HCT116 (cell line): ENCODE results near the gene SHROOM3. TPM values are rescaled to one million over a fixed set of nuclear protein-coding genes. Genes with fewer than 3 reads are reported as not detected.

Experiments used
- ATAC-seq: fragments of 200-7000 bp; cut with Tn5 transposase; 2 replicates; pipeline ENCODE4 v1.9.1; 2020; ENCODE audit warnings: mild to moderate bottlenecking, moderate library complexity
- BruUV-seq: library from RNA; stranded (reverse); fragments of 400-500 nt; replicated peaks from 2 replicates; lab custom pipeline; 2021; lab: Mats Ljungman, UMichigan
- CTCF ChIA-PET: fragments of 300-600 bp; sonication (Branson Sonifier 250); formaldehyde crosslinking; loops from one replicate; lab custom pipeline; 2021; ENCODE audit warnings: antibody characterized with exemption; lab: Charles Lee
- POLR2A ChIA-PET: fragments of 300-600, 350-600 bp; sonication (Branson Sonifier 250); formaldehyde crosslinking; loops from one replicate; lab custom pipeline; 2021; ENCODE audit warnings: antibody characterized with exemption; lab: Charles Lee
- RAD21 ChIA-PET, 2 experiments: fragments of 300-600 bp; sonication (Branson Sonifier 250); formaldehyde crosslinking; loops; one replicate each; lab custom pipeline; 2023; ENCODE audit warnings: low total read pairs in 2 of 2; ENCODE audit not compliant: uncharacterized antibody in 2 of 2, unreplicated experiment in 2 of 2, low non-redundant PET in 1 of 2; lab: Charles Lee
- DNase-seq: peaks from one replicate; pipeline ENCODE4 v3.0.0-alpha.2; 2010; ENCODE audit warnings: low read depth, low spot score
- H2AFZ ChIP-seq: fragments of 200-600 bp; shearing (Covaris generic), sonication (generic); 2 replicates; pipeline ENCODE4 v1.6.1; 2017; ENCODE audit warnings: low read depth, mixed run types, mixed read lengths, antibody characterized with exemption, low read length; ENCODE audit not compliant: poor library complexity, severe bottlenecking
- H3K27ac ChIP-seq: 2 replicates; pipeline ENCODE4 v1.5.1; 2012; ENCODE audit warnings: low read depth, low read length
- H3K27me3 ChIP-seq: fragments of 200-600 bp; sonication (generic); 2 replicates; pipeline ENCODE4 v1.6.1; 2016; ENCODE audit warnings: mixed run types, low read length, mixed read lengths; ENCODE audit not compliant: insufficient read depth
- H3K36me3 ChIP-seq, 2 experiments: fragments of 200-500 bp in 1 of 2; fragments of 200-600 bp in 1 of 2; sonication (Bioruptor generic) in 1 of 2; sonication (generic) in 1 of 2; 2 replicates each; pipeline versions ENCODE4 v1.5.1 to v1.6.1; 2014 to 2016; ENCODE audit warnings: low read length in 2 of 2, inconsistent platforms in 1 of 2, mixed read lengths in 1 of 2, mixed run types in 1 of 2; ENCODE audit not compliant: insufficient read depth in 2 of 2, control insufficient read depth in 1 of 2
- H3K4me1 ChIP-seq, 2 experiments: fragments of 200-600 bp in 1 of 2; sonication (generic) in 1 of 2; 2 replicates each; pipeline versions ENCODE4 v1.5.1 to v1.6.1; 2012 to 2017; ENCODE audit warnings: low read length in 2 of 2, inconsistent platforms in 1 of 2, mild to moderate bottlenecking in 1 of 2, mixed read lengths in 1 of 2, mixed run types in 1 of 2, moderate library complexity in 1 of 2; ENCODE audit not compliant: insufficient read depth in 2 of 2, control insufficient read depth in 1 of 2
- H3K4me2 ChIP-seq: fragments of 200-600 bp; sonication (generic); 2 replicates; pipeline ENCODE4 v1.6.1; 2017; ENCODE audit warnings: mixed run types, low read length, mixed read lengths
- H3K4me3 ChIP-seq, 2 experiments: fragments of 200-600 bp in 1 of 2; sonication (generic) in 1 of 2; replicated peaks in 1 of 2; 2 replicates each; pipeline ENCODE4 v1.5.1; 2011 to 2016; ENCODE audit warnings: low read length in 2 of 2, control low read depth in 1 of 2, low read depth in 1 of 2, mild to moderate bottlenecking in 1 of 2, mixed read lengths in 1 of 2, mixed run types in 1 of 2
- H3K79me2 ChIP-seq: fragments of 200-600 bp; sonication (generic); 2 replicates; pipeline ENCODE4 v1.6.1; 2017; ENCODE audit warnings: mild to moderate bottlenecking, mixed run types, low read length, moderate library complexity, mixed read lengths; ENCODE audit not compliant: insufficient read depth
- H3K9ac ChIP-seq: fragments of 200-600 bp; sonication (generic); 2 replicates; pipeline ENCODE4 v1.6.1; 2016; ENCODE audit warnings: low read length, mixed read lengths
- H3K9me2 ChIP-seq: fragments of 200-600 bp; sonication (generic), shearing (Covaris generic); 2 replicates; pipeline ENCODE4 v1.6.1; 2017; ENCODE audit warnings: mixed run types, mild to moderate bottlenecking, moderate library complexity; ENCODE audit not compliant: insufficient read depth
- H3K9me3 ChIP-seq, 2 experiments: fragments of 200-500 bp in 1 of 2; fragments of 200-600 bp in 1 of 2; sonication (Bioruptor generic) in 1 of 2; sonication (generic) in 1 of 2; 2 replicates each; pipeline ENCODE4 v1.6.1; 2014 to 2017; ENCODE audit warnings: low read length in 2 of 2, mixed read lengths in 2 of 2, inconsistent platforms in 1 of 2, low read depth in 1 of 2, mild to moderate bottlenecking in 1 of 2, mixed run types in 1 of 2, moderate library complexity in 1 of 2; ENCODE audit not compliant: control insufficient read depth in 1 of 2, insufficient read depth in 1 of 2
- H4K20me1 ChIP-seq: fragments of 200-600 bp; sonication (generic), shearing (Covaris generic); 2 replicates; pipeline ENCODE4 v1.6.1; 2017; ENCODE audit warnings: mixed run types, mild to moderate bottlenecking, moderate library complexity; ENCODE audit not compliant: insufficient read depth
- ATF3 ChIP-seq: IDR thresholded peaks from 2 replicates; pipeline ENCODE4 v1.6.1; 2012
- CTCF ChIP-seq, 3 experiments: fragments of 200-600 bp in 1 of 3; sonication (generic) in 1 of 3; IDR thresholded peaks in 2 of 3; conservative IDR thresholded peaks in 1 of 3; 2 replicates each; pipeline ENCODE4 v1.5.1; 2012 to 2017; ENCODE audit warnings: low read depth in 2 of 3, low read length in 2 of 3, antibody characterized with exemption in 1 of 3, borderline replicate concordance in 1 of 3, control low read depth in 1 of 3, mild to moderate bottlenecking in 1 of 3, mixed read lengths in 1 of 3, mixed run types in 1 of 3, moderate library complexity in 1 of 3; ENCODE audit not compliant: insufficient read depth in 1 of 3
- FOSL1 ChIP-seq: IDR thresholded peaks from 2 replicates; pipeline ENCODE4 v1.6.1; 2012; ENCODE audit warnings: low read depth
- JUND ChIP-seq: IDR thresholded peaks from 2 replicates; pipeline ENCODE4 v1.6.1; 2012
- MAX ChIP-seq: IDR thresholded peaks from 2 replicates; pipeline ENCODE4 v1.6.1; 2012
- POLR2A ChIP-seq: IDR thresholded peaks from 2 replicates; pipeline ENCODE4 v1.7.0; 2011; ENCODE audit warnings: borderline replicate concordance; ENCODE audit not compliant: insufficient read depth, insufficient read length; ENCODE audit errors: extremely low read depth
- REST ChIP-seq: IDR thresholded peaks from 2 replicates; pipeline ENCODE4 v1.6.1; 2012; ENCODE audit warnings: low read depth
- TCF7L2 ChIP-seq: IDR thresholded peaks from 2 replicates; pipeline ENCODE4 v1.7.0; 2011; ENCODE audit warnings: borderline replicate concordance, inconsistent platforms; ENCODE audit not compliant: insufficient read depth, insufficient read length; ENCODE audit errors: extremely low read depth
- intact Hi-C: fragments of 100-400 bp; cut with micrococcal nuclease; formaldehyde crosslinking; loops from 2 replicates; pipeline ENCODE4 v1.10.0; 2022
- total RNA-seq: library from RNA; stranded (reverse); gene quantifications from one replicate; pipeline ENCODE4 v1.2.1, GENCODE V29; 2021; ENCODE audit not compliant: unreplicated experiment

The SHROOM3 gene
- total RNA-seq, 1 experiment from 2014 or later: 22.5 TPM

- ATAC-seq (no peak), DNase-seq (no peak)
- H3K4me1 ChIP-seq: peaks cover 0 to 7% of the 10 kb centered on the region in 2 experiments; a peak in 3 of 4 replicates
- H3K9me3 ChIP-seq: no peaks in the 10 kb centered on the region
- H3K4me2 ChIP-seq: no peak overlapping the region
- no peak overlapping the region for H3K9ac ChIP-seq
- BruUV-seq: no TSS peak
- intact Hi-C loops: no loop called here
- CTCF ChIA-PET: no interaction called here
- H2AFZ ChIP-seq: no peak overlapping the region
- no peak overlapping the region for H3K4me3 ChIP-seq
- peaks cover 3 to 8% of the 10 kb centered on the region in 2 experiments; a peak in 1 of 4 replicates for H3K36me3 ChIP-seq
- RAD21 ChIA-PET: no interaction called here
- no peaks in the 10 kb centered on the region for H3K79me2 ChIP-seq
- no peak overlapping the region for H3K27ac ChIP-seq
- H4K20me1 ChIP-seq: no peaks in the 10 kb centered on the region
- POLR2A ChIA-PET: no interaction called here
- no peak for TF ChIP-seq FOSL1
- TF ChIP-seq JUND: no peak
- no peaks in the 10 kb centered on the region for H3K9me2 ChIP-seq
- no peaks in the 10 kb centered on the region for H3K27me3 ChIP-seq
Observed at GRCh38 chr4:76740192-76740591, 305.2 kb downstream of the SHROOM3 start.

- ChIA-PET POLR2A (no interaction called here), RAD21 (no interaction called here), CTCF (no interaction called here)
- H3K4me3 ChIP-seq: no peak overlapping the region
- ATAC-seq (no peak), DNase-seq (no peak)
- no peaks in the 10 kb centered on the region for H3K9me3 ChIP-seq
- H3K36me3 ChIP-seq: peaks cover 3 to 8% of the 10 kb centered on the region in 2 experiments; a peak in 1 of 4 replicates
- intact Hi-C loops: no loop called here
- H3K9ac ChIP-seq: no peak overlapping the region
- H3K27me3 ChIP-seq: no peaks in the 10 kb centered on the region
- H2AFZ ChIP-seq: no peak overlapping the region
- H3K4me1 ChIP-seq: peaks cover 0 to 7% of the 10 kb centered on the region in 2 experiments; a peak in 3 of 4 replicates
- TF ChIP-seq REST (no peak), TCF7L2 (no peak), ATF3 (no peak), POLR2A (no peak), MAX (no peak), CTCF (IDR thresholded peaks at IDR 0.05 in 2 of 3, conservative IDR thresholded peaks at IDR 0.05 in 1 of 3; ENCODE audit: borderline replicate concordance in 1 of 3, insufficient read depth in 1 of 3, low read depth in 2 of 3, low read length in 2 of 3) (no peak)
- H3K4me2 ChIP-seq: no peak overlapping the region
- H3K79me2 ChIP-seq: no peaks in the 10 kb centered on the region
- no peaks in the 10 kb centered on the region for H4K20me1 ChIP-seq
- no peak overlapping the region for H3K27ac ChIP-seq
- no TSS peak for BruUV-seq
- no peaks in the 10 kb centered on the region for H3K9me2 ChIP-seq
Observed at GRCh38 chr4:76740866-76741662, 306.0 kb downstream of the SHROOM3 start.
